ACC112 (cell line): ENCODE data around the gene R3HDM2.

ENCODE experiments used
- H2AFZ ChIP-seq: fragments of 200-600 bp; sonication (generic); one replicate; pipeline ENCODE4 v1.6.0; 2017; ENCODE audit warnings: antibody characterized with exemption, low read length; ENCODE audit not compliant: unreplicated experiment
- H3K27ac ChIP-seq: fragments of 200-600 bp; sonication (generic); 2 replicates; pipeline ENCODE4 v1.5.1; 2014; ENCODE audit warnings: low read depth, mild to moderate bottlenecking, antibody characterized with exemption, low read length, moderate library complexity
- H3K27me3 ChIP-seq: fragments of 200-600 bp; sonication (generic); 2 replicates; pipeline ENCODE4 v1.6.1; 2014; ENCODE audit warnings: mild to moderate bottlenecking, antibody characterized with exemption, low read length, moderate library complexity, mixed read lengths; ENCODE audit not compliant: insufficient read depth
- H3K36me3 ChIP-seq: fragments of 200-600 bp; sonication (generic); 2 replicates; pipeline ENCODE4 v1.6.1; 2016; ENCODE audit warnings: mild to moderate bottlenecking, antibody characterized with exemption, low read length, moderate library complexity, mixed read lengths; ENCODE audit not compliant: insufficient read depth
- H3K4me1 ChIP-seq: fragments of 200-600 bp; sonication (generic); one replicate; pipeline ENCODE4 v1.6.1; 2016; ENCODE audit warnings: low read length, mixed read lengths; ENCODE audit not compliant: insufficient read depth, unreplicated experiment, control insufficient read depth
- H3K4me3 ChIP-seq: fragments of 200-600 bp; sonication (generic); 2 replicates; pipeline ENCODE4 v1.5.1; 2014; ENCODE audit warnings: mild to moderate bottlenecking, low read depth, low read length
- H3K79me2 ChIP-seq: fragments of 200-600 bp; sonication (generic); one replicate; pipeline ENCODE4 v1.6.0; 2016; ENCODE audit warnings: low read length; ENCODE audit not compliant: control insufficient read depth, unreplicated experiment, insufficient read depth

R3HDM2 gene

DNA sequence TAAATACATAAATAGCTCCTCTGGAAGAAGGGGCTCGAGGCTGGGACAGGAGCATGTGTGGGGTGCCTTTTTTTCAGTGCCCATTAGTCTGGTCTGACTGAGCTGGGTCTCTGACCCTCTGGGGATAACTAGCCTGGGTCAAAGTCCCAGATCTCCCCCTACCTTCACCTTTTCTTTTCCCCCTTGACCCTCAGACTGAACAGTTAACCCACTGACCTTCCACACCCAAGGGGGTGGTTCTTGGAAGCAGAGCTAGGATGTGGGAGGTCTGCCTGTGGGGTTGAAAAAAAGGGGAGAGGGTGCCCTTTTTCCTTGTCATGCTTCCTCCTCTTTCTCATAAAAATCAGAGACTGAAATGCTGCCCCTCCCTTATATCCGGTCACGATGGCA, 27.8 kb upstream of the R3HDM2 start:
- Histone ChIP-seq H3K4me3 (peak overlapping the region; percentile 79), H3K27me3 (peaks cover 5% of the 10 kb centered on the region; the same call in 1 of the 2 replicates), H2AFZ (peak overlapping the region; percentile 26), H3K4me1 (peaks cover 26% of the 10 kb centered on the region), H3K27ac (peak overlapping the region; percentile 52), H3K36me3 (no peaks in the 10 kb centered on the region), H3K79me2 (no peaks in the 10 kb centered on the region)

DNA sequence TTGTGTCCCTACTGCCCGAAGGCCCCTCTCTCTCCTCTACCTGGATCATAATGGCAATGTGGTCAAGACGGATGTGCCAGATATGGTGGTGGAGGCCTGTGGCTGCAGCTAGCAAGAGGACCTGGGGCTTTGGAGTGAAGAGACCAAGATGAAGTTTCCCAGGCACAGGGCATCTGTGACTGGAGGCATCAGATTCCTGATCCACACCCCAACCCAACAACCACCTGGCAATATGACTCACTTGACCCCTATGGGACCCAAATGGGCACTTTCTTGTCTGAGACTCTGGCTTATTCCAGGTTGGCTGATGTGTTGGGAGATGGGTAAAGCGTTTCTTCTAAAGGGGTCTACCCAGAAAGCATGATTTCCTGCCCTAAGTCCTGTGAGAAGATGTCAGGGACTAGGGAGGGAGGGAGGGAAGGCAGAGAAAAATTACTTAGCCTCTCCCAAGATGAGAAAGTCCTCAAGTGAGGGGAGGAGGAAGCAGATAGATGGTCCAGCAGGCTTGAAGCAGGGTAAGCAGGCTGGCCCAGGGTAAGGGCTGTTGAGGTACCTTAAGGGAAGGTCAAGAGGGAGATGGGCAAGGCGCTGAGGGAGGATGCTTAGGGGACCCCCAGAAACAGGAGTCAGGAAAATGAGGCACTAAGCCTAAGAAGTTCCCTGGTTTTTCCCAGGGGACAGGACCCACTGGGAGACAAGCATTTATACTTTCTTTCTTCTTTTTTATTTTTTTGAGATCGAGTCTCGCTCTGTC, 26.1 kb upstream of the R3HDM2 start:
- Histone ChIP-seq H3K27ac (no peak overlapping the region), H3K4me1 (peaks cover 31% of the 10 kb centered on the region), H3K79me2 (no peaks in the 10 kb centered on the region), H3K4me3 (no peak overlapping the region), H2AFZ (no peak overlapping the region), H3K27me3 (peaks cover 5% of the 10 kb centered on the region; the same call in 1 of the 2 replicates), H3K36me3 (no peaks in the 10 kb centered on the region)

GRCh38 chr12:57456145-57456700, 25.4 kb upstream of the R3HDM2 start:
- no peak overlapping the region for H3K4me3 ChIP-seq
- H3K36me3 ChIP-seq: no peaks in the 10 kb centered on the region

GRCh38 chr12:57455374-57456144, 24.7 kb upstream of the R3HDM2 start:
- no peaks in the 10 kb centered on the region for H3K27me3 ChIP-seq
- peaks cover 24% of the 10 kb centered on the region for H3K4me1 ChIP-seq
- no peak overlapping the region for H3K27ac ChIP-seq
- H3K79me2 ChIP-seq: no peaks in the 10 kb centered on the region
- no peak overlapping the region for H2AFZ ChIP-seq
- no peak overlapping the region for H3K4me3 ChIP-seq
- no peaks in the 10 kb centered on the region for H3K36me3 ChIP-seq

More at GRCh38 chr12:57456145-57456700, 25.4 kb upstream of the R3HDM2 start:
- Histone ChIP-seq H2AFZ (no peak overlapping the region), H3K27me3 (peaks cover 3% of the 10 kb centered on the region; the same call in 1 of the 2 replicates), H3K79me2 (no peaks in the 10 kb centered on the region), H3K4me1 (peaks cover 31% of the 10 kb centered on the region), H3K27ac (no peak overlapping the region)

DNA sequence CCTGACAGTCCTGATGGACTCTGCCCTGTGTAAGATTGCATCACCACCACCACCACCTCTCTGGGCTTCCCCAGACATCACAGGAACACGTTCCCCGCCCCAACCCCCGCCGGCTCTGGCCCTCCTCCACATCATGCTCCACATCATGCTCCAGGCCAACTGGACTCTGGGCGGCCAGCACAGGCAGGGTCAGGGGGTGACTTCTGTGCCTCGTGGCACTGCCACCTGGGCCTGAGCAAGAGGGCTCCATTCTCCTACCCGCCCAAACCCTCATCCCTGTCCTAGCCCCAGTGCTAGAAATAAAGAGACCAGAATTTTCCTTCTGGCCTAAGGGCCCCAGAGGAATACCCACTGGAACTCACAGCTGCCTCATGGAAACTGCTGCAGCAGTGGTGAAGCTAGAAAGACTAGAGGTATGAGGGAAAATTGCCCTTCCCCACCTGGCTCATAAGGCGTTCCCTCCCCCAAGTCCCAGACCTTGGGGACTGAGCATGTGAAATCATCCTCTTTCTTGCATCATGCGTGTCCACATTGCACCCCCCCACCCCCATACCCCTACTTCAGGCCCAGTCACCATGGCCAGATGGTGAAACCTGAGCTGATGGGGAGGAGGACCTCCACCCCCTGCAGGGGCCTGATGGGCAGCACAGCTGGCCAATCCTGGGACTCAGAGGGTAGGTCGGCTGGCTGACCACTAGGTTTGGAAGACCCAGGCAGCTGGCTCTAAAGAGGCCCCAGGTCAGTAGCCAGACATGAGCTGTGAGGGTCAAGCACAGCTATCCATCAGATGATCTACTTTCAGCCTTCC, 23.9 kb upstream of the R3HDM2 start, which contains the start of gene INHBE:
Gene INHBE (plus strand): TSS at position 742 of the 808 bp plus-strand sequence. CDS start 230 bp downstream, outside the sequence.
- Histone ChIP-seq H3K27me3 (no peaks in the 10 kb centered on the region), H3K4me1 (peaks cover 21% of the 10 kb centered on the region), H2AFZ (no peak within 1 kb of the TSS), H3K27ac (no peak within 1 kb of the TSS), H3K36me3 (no peaks in the 10 kb centered on the region), H3K4me3 (no peak within 1 kb of the TSS), H3K79me2 (no peaks in the 10 kb centered on the region)

GRCh38 chr12:57454213-57454565, 23.3 kb upstream of the R3HDM2 start:
- Histone ChIP-seq H3K36me3 (no peaks in the 10 kb centered on the region), H3K27me3 (no peaks in the 10 kb centered on the region), H3K27ac (no peak overlapping the region), H3K79me2 (no peaks in the 10 kb centered on the region), H2AFZ (no peak overlapping the region), H3K4me1 (peaks cover 21% of the 10 kb centered on the region), H3K4me3 (no peak overlapping the region)

DNA sequence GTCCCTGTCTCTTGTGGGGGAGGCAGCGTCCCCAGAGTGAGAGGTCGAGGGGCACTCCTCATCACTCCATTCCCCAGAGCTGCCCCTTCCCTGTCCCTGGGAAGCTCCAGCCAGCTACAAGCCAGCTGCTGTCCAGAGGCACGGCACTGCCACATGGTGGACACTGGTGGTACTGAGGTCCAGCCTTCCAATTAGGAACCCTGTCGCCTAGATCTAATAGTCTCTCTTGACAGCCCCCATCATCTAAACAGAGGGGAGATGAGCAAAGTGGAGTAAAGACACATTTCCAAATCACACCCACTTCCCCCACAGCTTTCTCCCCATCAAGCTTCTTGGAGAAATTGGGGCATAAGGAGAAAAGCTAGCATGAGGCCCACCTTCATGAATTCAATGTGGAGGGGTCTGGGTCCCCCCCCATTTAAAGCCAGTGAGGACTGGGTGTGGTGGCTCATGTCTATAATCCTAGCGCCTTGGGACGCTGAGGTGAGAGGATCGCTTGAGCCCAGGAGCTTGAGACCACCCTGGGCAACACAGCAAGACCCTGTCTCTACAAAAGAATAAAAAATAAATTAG, 22.2 kb upstream of the R3HDM2 start:
- peaks cover 12% of the 10 kb centered on the region for H3K4me1 ChIP-seq
- H3K4me3 ChIP-seq: no peak overlapping the region
- H3K27ac ChIP-seq: no peak overlapping the region
- H3K79me2 ChIP-seq: no peaks in the 10 kb centered on the region
- H3K27me3 ChIP-seq: no peaks in the 10 kb centered on the region
- H3K36me3 ChIP-seq: no peaks in the 10 kb centered on the region
- H2AFZ ChIP-seq: no peak overlapping the region

DNA sequence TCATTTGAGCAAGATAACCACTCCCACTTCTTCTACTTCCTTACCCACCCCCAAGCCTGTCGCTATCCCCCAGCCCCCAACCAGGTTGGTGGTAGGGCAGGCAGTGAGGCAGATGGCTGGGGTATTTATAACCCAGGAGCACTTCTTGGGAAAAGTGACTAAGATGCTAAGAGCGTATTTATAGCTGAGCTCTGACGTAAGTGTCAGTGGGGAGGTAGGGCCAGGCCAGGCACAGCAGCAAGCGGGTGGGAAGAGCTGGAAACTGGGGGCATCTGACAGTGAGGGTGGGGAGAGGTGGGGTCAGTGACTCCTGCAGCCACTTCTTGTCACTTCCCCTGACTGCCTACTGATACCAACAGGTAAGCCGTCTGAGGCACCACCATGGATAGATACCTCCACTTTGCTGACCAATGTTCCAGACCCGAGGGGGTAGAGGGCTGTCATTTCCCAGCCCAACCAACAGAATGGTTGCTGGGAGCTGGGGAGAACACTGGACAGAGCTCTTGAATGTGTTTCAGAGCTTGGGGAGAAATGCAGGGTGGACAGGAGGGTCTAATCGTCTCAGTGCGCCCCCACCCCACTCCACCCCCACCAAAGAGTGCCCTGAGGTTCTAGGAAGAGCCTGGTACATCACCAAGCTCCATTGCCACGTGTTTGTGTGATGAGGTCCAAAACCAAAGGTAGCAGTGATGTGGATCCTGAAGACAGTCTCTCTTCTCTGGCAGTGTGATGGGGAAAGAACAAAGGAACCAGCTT, 21.5 kb upstream of the R3HDM2 start:
- Histone ChIP-seq H3K27ac (no peak overlapping the region), H3K4me1 (peaks cover 9% of the 10 kb centered on the region), H3K27me3 (no peaks in the 10 kb centered on the region), H2AFZ (no peak overlapping the region), H3K79me2 (no peaks in the 10 kb centered on the region), H3K4me3 (no peak overlapping the region), H3K36me3 (no peaks in the 10 kb centered on the region)

DNA sequence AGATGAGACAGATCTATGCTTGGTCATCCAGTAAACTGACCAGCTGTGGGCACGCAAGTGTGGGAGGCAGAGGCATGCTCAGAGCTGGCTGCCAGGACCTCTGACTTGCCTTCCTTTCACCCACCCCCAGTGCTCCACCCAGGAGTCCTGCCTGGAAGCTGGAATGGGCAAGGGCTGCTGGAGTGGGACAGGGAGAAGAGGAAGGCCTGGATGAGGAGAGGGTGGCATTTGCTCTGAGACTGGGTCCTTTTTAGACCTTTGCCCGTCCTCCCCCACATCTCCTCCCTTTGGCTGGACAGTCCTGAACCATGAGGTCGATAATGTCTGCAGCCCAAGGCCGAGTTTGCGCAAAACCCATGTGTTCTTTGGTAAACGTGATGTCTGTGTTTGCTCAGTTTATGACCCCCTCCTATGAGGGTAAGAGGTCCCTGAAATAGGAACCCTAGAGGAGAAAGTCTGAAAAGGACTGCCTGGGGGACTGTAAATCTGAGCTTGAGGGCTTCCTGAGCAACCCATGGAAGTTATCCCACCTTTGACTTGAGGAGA, 20.5 kb upstream of the R3HDM2 start:
- peaks cover 9% of the 10 kb centered on the region for H3K4me1 ChIP-seq

More for the DNA sequence above, 20.5 kb upstream of the R3HDM2 start:
- Histone ChIP-seq H3K79me2 (no peaks in the 10 kb centered on the region), H3K4me3 (no peak overlapping the region), H3K27ac (no peak overlapping the region), H3K27me3 (no peaks in the 10 kb centered on the region), H2AFZ (no peak overlapping the region), H3K36me3 (no peaks in the 10 kb centered on the region)
